ENCODE results near the gene MRAP. TPM values are rescaled to one million over a fixed set of nuclear protein-coding genes. Genes with fewer than 3 reads are reported as not detected.

MRAP gene
- total RNA-seq, 4 donors from 2014 or later, result not detected

DNA sequence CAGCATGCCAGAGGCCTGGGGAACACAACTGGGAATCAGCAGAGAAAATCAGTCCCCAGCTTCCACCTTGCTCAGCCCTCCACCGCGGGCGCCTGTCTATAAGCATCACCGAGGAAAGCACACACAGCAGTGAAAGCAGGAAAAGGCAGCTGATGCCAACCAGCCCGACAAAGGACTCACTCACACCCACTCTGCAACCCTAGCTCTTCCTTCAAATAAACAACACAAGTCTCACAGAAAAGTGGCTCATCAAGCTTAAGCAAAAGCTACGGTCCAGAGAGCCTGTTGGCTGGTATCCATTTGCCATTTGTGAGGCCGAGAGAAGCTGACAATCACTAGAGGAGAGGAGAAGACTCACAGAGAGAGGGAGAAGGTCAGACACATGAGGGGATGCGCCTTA lies 27.1 kb downstream of the MRAP start:
- H3K9me3 ChIP-seq, result no peaks in the 10 kb centered on the region
- intact Hi-C loops (cut with DNase I), result no loop called here
- H3K4me1 ChIP-seq, result peaks cover 21 to 40% (median 37%) of the 10 kb centered on the region in 4 donors
- H3K27me3 ChIP-seq, result no peaks in the 10 kb centered on the region
- WGBS, result 72% methylated on average over 8 of the region's 8 CpGs
- peaks cover 39 to 64% (median 48%) of the 10 kb centered on the region in 4 donors for H3K36me3 ChIP-seq
- no peak for TF ChIP-seq POLR2AphosphoS5 (IDR thresholded peaks at IDR 0.05)
- no peak for TF ChIP-seq POLR2A (IDR thresholded peaks at IDR 0.05; ENCODE audit: low read depth)
- TF ChIP-seq, protein P1, sequence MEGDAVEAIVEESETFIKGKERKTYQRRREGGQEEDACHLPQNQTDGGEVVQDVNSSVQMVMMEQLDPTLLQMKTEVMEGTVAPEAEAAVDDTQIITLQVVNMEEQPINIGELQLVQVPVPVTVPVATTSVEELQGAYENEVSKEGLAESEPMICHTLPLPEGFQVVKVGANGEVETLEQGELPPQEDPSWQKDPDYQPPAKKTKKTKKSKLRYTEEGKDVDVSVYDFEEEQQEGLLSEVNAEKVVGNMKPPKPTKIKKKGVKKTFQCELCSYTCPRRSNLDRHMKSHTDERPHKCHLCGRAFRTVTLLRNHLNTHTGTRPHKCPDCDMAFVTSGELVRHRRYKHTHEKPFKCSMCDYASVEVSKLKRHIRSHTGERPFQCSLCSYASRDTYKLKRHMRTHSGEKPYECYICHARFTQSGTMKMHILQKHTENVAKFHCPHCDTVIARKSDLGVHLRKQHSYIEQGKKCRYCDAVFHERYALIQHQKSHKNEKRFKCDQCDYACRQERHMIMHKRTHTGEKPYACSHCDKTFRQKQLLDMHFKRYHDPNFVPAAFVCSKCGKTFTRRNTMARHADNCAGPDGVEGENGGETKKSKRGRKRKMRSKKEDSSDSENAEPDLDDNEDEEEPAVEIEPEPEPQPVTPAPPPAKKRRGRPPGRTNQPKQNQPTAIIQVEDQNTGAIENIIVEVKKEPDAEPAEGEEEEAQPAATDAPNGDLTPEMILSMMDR (IDR thresholded peaks at IDR 0.05), result no peak
- DNase-seq (ENCODE audit: extremely low spot score), result no peak
- no peak overlapping the region for H3K4me3 ChIP-seq
- no peak overlapping the region for H3K27ac ChIP-seq (replicated peaks in 1 of 4)

DNA sequence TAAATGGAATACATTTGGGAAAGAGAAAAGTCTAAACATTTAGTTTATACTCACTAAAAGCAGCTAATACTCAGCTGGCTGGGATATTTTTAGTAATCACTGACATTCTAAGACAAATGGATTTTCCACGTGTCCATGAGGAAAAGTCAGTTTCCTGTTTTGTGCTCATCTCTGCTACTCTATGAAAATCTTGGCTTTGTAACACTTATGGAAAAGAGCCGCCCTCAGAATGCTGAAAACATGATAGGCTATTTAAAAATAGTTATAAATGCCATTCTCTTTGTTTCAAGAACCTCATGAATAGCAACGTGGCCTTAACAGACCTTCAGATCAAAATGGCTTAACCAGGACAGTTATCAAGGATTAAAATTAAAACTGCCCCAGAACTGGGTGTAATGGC lies 29.9 kb downstream of the MRAP start:
- Histone ChIP-seq H3K27ac (replicated peaks in 1 of 4) (peak overlapping the region; percentile 76 to 91 (median 82)), H3K4me3 (no peak overlapping the region), H3K9me3 (no peaks in the 10 kb centered on the region), H3K36me3 (peaks cover 18 to 61% (median 40%) of the 10 kb centered on the region in 4 donors), H3K27me3 (no peaks in the 10 kb centered on the region), H3K4me1 (peaks cover 21 to 46% (median 42%) of the 10 kb centered on the region in 4 donors)
- TF ChIP-seq POLR2AphosphoS5 (IDR thresholded peaks at IDR 0.05), result peak in 1 of 2 donors; percentile 37
- TF ChIP-seq, protein P1 (IDR thresholded peaks at IDR 0.05), result no peak
- no peak for TF ChIP-seq POLR2A (IDR thresholded peaks at IDR 0.05; ENCODE audit: low read depth)
- DNase-seq (ENCODE audit: extremely low spot score), result no peak
- intact Hi-C loops (cut with DNase I), result no loop called here
- 27% methylated on average over 3 of the region's 3 CpGs for WGBS

DNA sequence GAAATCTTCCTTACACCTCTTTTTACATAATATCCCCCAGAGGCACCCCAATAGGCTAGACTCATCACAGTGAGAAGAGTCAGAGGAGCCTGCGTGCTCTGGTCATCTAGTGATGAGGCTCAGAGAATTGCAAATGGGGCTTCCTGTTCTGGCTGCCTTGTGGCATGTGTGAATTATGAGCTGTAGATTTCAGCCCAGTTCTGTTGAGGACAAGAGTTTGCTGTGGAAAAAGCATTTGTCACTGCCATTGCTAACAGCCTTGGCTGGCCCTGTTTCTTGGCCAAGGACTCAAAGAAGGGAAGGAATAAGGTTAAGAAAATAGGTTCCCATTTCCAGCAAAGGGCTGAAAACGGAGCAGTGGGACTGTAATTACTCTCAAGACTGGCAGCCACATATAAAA lies 30.7 kb downstream of the MRAP start:
- peaks cover 18 to 61% (median 40%) of the 10 kb centered on the region in 4 donors for H3K36me3 ChIP-seq
- H3K4me1 ChIP-seq, result peaks cover 21 to 46% (median 42%) of the 10 kb centered on the region in 4 donors
- no peaks in the 10 kb centered on the region for H3K27me3 ChIP-seq
- TF ChIP-seq POLR2AphosphoS5 (IDR thresholded peaks at IDR 0.05), result peak; percentile 51 to 81
- TF ChIP-seq, protein P1 (IDR thresholded peaks at IDR 0.05), result no peak
- no peaks in the 10 kb centered on the region for H3K9me3 ChIP-seq
- intact Hi-C loops (cut with DNase I), result no loop called here
- peak overlapping the region; percentile 76 to 91 (median 82) for H3K27ac ChIP-seq (replicated peaks in 1 of 4)
- WGBS, result 19% methylated on average over 2 of the region's 2 CpGs
- H3K4me3 ChIP-seq, result no peak overlapping the region
- no peak for DNase-seq (ENCODE audit: extremely low spot score)

DNA sequence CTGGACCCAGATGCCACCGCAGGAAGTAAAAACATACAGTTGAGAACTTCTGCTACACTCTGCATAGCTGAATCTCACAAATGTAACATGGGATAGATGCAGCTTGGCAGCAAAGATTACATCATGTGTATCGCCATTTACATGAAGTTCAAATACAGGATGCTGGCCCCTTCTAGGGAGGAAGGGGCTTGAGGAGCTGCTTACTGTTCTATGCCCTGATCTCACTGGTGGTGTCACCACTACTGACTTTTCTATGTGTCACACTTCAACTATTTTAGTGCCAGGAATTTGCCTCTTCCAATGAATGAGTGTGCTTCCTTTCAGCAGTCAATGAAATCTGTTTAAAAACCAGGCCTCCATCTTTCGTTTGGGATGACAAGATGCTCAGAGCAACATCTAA lies 31.1 kb downstream of the MRAP start:
- DNase-seq (ENCODE audit: extremely low spot score), result no peak
- 58% methylated on average over 3 of the region's 3 CpGs for WGBS
- no peaks in the 10 kb centered on the region for H3K27me3 ChIP-seq
- H3K4me1 ChIP-seq, result peaks cover 21 to 46% (median 42%) of the 10 kb centered on the region in 4 donors
- H3K36me3 ChIP-seq, result peaks cover 16 to 61% (median 40%) of the 10 kb centered on the region in 4 donors
- intact Hi-C loops (cut with DNase I), result no loop called here
- no peaks in the 10 kb centered on the region for H3K9me3 ChIP-seq
- TF ChIP-seq, protein P1 (IDR thresholded peaks at IDR 0.05), result no peak
- TF ChIP-seq POLR2A (IDR thresholded peaks at IDR 0.05; ENCODE audit: low read depth) (no peak), EP300 (IDR thresholded peaks at IDR 0.05) (no peak), POLR2AphosphoS5 (IDR thresholded peaks at IDR 0.05) (no peak)
- peak overlapping the region; percentile 76 to 91 (median 82) for H3K27ac ChIP-seq (replicated peaks in 1 of 4)
- H3K4me3 ChIP-seq, result no peak overlapping the region

DNA sequence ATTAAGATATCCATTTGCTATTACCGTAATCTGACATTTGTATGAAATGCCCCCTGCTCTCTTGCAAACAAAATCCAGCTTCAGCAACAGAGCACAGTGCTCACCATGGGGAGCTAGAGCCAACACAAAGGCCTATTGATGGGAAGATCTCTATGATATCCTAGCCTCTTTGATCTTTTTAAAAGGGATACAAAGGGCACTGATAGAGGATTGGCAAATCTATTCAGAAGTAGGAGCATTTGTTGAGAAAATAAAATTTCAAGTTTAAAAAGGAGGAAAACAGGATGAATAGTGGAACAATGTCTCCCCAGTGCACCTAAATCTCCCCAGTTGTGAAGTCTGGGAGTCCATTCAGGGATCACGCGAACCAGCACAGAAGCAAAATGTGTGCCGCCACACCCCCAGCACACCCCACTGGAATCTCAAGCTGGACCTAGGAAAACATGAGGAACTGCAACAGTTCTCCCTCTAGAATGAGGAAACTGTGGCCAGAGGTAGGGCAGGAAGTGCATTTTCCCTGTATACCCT lies 32.2 kb downstream of the MRAP start:
- Histone ChIP-seq H3K4me3 (no peak overlapping the region), H3K4me1 (peaks cover 21 to 38% (median 36%) of the 10 kb centered on the region in 4 donors), H3K27ac (replicated peaks in 1 of 4) (peak overlapping the region; percentile 18 to 91 (median 54)), H3K9me3 (no peaks in the 10 kb centered on the region), H3K27me3 (no peaks in the 10 kb centered on the region), H3K36me3 (peaks cover 19 to 62% (median 43%) of the 10 kb centered on the region in 4 donors)
- 93% methylated on average over 4 of the region's 4 CpGs for WGBS
- no peak for DNase-seq (ENCODE audit: extremely low spot score)
- TF ChIP-seq POLR2AphosphoS5 (IDR thresholded peaks at IDR 0.05) (no peak), EP300 (IDR thresholded peaks at IDR 0.05) (no peak), POLR2A (IDR thresholded peaks at IDR 0.05; ENCODE audit: low read depth) (no peak)
- TF ChIP-seq, protein P1 (IDR thresholded peaks at IDR 0.05), result no peak
- intact Hi-C loops (cut with DNase I), result no loop called here
